Adipose tissue (tissue), 3 donors: ENCODE data around the gene PWWP2B. TPM values are rescaled to one million over a fixed set of nuclear protein-coding genes. Genes with fewer than 3 reads are reported as not detected.
"Not testable (repeated sequence)": the region's sequence is repeated elsewhere in the genome, so short reads cannot be mapped to it uniquely, and the experiment has no call there.

Experiments
- H3K27ac ChIP-seq: one replicate; pipeline ENCODE4 v1.5.1; 2013; ENCODE audit warnings: low read depth, low read length
- WGBS, 3 donors: extraction: QIAGEN DNeasy Blood & Tissue Kit; methylation state at CpG; one replicate each; pipeline ENCODE4 v1.1.7; 2013; 5-methylcytosine and 5-hydroxymethylcytosine counted together
- polyA plus RNA-seq, 3 donors: library from polyadenylated mRNA; stranded (reverse); fragments of 200-250 nt; gene quantifications; one replicate each; pipeline ENCODE4 v1.2.3, GENCODE V29; 2013
- donor health status: healthy with polysubstance abuse.
- donor health status: Bipolar disorder and iron deficiency.
- donor health status: healthy.

PWWP2B gene
- polyA plus RNA-seq, 3 donors: 9.2 to 33.1 (median 17.2) TPM

DNA sequence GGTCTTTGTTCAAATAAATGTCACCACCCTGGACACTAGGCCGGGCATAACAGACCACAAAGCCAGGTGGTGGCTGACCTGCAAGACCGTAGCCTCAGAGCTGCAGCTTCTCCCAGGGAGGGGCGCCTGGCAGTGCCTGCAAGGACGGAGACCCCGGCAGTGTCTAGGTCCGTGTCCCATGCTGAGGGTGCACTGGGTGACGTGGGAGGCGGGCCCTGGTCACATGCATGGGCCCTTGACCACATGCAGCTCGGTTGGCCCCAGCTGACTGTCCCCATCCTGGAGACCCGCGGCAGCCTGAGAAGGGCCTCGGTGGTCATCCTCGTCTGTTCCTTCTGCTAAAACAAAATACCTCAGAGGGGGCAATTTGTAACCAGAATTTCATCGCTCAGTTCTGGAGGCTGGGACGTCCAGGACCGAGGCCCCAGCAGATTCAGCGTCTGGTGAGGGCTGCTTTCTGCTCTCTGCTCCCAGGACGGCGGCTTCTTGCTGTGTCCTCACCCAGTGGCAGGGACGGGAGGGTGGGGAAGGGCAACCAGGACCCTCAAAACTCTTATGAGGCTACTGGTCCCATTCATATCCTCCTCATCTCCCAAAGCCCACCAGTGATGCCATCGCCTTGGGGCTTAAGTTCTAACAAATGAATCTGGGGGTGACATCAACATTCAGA is 36.8 kb downstream of the PWWP2B start:
- H3K27ac ChIP-seq: no peak overlapping the region
- WGBS, 3 donors: 93 to 96% (median 95%) methylated on average over 21 of the region's 21 CpGs

DNA sequence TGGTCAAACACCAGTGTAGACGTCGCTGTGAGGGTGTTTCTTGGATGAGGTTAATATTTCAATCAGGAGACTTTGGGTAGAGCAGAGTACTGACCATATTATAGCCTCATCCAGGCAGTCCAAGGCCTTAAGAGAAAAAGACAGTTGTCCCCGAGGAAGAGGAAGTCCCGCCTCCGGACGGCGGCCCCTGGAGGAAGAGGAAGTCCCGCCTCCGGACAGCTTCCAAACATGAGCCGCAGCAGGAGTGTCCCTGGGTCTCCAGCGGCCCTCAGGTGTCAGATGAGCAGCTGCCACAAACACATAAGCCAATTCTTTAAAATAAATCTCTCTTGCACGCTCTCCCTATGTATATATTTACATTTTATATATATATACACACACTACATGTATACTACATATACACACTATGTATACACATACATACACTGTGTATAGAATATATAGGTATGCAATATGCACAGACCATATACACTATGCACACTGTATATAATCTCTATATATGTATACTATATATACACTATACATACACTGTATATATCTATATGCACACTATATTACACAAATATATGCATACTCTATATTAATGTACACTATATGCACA is 37.5 kb downstream of the PWWP2B start:
- no peak overlapping the region for H3K27ac ChIP-seq
- WGBS, 3 donors: 43 to 62% (median 47%) methylated on average over 12 of the region's 12 CpGs

DNA sequence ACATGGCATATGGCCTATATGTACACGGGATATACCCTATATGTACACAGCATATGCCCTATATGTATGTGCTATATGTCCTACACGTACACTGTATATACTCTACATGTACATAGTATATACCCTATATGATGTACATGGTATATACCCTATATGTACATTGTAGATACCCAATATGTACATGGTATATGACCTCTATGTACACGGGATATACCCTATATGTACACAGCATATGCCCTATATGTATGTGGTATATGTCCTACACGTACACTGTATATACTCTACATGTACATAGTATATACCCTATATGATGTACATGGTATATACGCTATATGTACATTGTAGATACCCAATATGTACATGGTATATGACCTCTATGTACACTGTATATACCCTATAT is 38.3 kb downstream of the PWWP2B start:
- 89 to 95% (median 93%) methylated on average over 5 of the region's 5 CpGs for WGBS, 3 donors

DNA sequence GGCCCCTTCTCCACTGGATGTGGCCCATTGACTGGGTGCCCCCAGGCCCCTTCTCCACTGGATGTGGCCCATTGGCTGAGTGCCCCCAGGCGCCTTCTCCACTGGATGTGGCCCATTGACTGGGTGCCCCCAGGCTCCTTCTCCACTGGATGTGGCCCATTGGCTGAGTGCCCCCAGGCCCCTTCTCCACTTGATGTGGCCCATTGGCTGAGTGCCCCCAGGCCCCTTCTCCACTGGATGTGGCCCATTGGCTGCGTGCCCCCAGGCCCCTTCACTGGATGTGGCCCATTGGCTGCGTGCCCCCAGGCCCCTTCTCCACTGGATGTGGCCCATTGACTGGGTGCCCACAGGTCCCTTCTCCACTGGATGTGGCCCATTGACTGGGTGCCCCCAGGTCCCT is 39.1 kb downstream of the PWWP2B start:
- H3K27ac ChIP-seq: not testable (repeated sequence)
- 100% methylated on average over 2 to 3 of the region's 3 CpGs for WGBS, 3 donors

More for the DNA sequence above, 38.3 kb downstream of the PWWP2B start:
- not testable (repeated sequence) for H3K27ac ChIP-seq

DNA sequence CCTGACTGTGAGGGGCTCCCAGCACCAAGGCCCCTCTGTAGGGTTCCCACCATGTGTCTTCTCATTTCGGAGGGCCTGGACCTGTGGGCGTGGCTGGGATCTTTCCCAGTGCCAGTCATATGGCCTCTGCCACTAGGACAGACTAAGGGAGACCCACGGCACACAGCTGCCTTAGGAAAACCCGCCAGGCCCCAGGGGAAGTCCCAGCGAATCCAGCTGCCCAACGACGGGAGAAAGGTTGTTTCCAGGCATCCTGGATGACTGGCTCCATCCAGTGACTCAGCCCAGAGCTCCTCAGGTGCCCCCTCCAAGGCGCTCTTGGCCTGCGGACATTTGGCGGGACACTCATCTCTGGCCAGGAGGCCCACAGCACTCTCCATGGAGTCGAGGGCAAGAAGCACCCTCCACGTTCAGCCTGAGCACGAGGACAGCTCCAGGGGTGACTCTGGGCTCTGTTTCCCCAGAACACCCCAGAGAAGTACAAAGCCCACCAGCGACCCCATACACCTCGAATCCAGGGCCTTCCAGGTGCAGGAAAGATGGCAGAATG is 39.9 kb downstream of the PWWP2B start:
- WGBS, 3 donors: 82 to 90% (median 88%) methylated on average over 15 of the region's 15 CpGs
- H3K27ac ChIP-seq: no peak overlapping the region

DNA sequence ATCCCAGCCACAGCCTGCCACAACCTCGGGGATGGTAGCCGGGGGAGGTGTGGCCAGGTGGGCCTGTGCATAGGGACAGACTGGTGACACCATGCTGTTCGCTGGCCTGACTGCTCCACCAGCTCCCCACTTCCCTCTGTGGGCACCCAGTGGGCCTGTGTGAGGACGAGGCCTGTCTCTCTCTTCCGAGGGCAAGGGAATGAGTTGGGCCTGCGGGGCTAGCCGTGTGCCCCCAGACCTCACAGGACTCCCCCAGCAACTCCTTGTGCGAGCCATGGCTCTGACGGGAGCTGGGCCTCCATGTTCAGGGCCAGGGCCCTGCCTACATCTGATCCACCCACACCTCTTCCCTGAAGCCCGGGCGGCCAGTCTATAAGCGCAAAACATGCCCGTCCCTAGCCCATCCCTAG is 40.5 kb downstream of the PWWP2B start:
- 92 to 93% (median 92%) methylated on average over 13 of the region's 13 CpGs for WGBS, 3 donors
- H3K27ac ChIP-seq: no peak overlapping the region

DNA sequence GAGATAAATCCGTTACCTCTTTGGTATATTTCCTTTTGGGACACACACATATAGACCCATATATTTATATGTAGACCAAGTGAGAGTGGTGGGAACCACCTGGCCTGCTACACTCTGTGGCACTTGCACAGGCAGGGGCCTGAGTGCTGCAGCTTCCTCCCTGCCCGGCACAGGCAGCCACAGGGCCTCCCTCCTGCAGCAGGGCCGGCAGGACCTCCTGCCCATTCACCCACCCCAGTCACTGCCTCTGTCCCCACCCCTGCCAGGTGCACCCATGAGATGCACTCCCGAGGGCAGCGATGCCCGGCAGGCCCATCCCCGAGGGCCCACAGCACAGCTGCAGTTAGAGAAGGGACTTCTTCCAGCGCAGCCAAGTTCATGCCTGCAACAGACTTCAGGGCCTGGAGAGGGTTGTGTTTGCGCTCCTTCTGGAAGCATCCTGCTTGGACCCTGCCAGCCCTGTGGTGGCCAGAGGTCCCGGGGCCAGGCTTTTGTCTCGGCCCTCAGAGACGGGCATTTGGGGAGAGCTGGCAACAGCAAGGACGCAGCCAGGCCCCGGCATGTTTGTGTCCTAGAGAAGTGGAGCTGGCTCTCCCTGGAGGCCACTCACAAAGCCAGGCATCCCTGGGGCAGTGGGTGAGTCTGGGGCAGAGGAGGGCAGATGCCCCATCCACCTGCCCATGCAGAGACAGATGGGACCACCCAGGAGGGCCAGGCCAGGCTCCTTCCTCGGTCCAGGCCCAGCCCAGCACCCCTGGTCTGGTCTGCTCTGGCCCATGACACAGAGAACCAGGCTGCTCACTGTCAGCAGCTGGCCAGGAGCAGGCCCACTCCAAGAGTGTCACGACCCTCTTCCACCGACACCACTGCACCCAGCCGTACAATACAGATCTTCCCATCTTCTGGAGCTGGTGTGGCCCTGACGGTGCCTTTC is 41.4 kb downstream of the PWWP2B start:
- H3K27ac ChIP-seq: no peak overlapping the region
- 70 to 86% (median 78%) methylated on average over 19 of the region's 19 CpGs for WGBS, 3 donors

DNA sequence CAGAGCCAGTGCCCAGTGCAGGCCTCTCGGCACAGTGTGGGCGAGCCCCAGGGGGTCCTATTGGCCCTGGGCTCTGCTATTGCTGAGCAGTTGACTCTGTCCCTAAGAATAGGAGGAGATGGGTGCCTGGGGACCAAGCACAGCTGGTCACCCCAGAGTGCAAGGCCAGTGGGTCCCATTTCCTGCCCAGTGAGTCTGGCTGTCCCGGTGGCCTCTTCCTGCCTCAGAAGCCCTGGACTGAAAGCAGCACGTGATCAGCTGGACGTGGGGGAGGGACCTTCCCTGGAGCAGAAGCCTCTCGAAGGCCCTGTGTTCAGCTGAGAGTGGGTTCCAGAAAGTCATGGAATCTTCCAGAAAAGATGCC is 42.0 kb downstream of the PWWP2B start:
- H3K27ac ChIP-seq: no peak overlapping the region
- 48 to 77% (median 60%) methylated on average over 6 of the region's 6 CpGs for WGBS, 3 donors

DNA sequence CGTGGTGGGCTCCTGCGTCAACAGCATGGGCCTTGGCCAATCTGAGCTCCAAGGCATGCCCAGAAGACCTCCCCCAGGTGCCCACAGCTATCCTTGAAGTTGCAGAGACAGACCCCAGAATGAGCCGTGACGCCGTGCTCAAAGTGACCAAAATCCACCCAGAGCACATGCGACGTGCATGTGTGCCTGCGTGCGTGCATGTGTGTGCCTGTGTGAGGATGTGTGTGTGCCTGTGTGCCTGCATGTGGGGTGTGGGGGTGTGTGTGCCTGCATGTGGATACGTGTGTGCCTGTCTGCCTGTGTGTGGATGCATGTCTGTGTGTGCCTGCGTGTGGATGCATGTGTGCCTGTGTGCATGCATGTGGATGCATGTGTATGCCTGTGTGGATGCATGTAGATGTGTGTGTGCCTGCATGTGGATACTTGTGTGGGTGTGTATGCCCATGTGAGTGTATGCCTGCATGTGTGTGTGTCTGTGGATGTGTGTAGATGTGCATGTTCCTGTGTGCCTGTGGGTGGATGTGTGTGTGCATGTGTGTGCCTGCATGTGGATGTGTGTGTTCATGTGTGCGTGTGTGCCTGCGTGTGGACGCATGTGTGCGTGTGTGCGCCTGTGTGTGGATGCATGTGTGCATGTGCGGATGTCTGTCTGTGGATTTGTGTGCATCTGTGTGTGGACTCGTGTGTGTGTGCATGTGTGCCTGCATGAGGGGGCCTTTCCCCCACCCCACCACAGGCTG is 42.6 kb downstream of the PWWP2B start:
- WGBS, 3 donors: 95 to 98% (median 96%) methylated on average over 18 of the region's 18 CpGs

DNA sequence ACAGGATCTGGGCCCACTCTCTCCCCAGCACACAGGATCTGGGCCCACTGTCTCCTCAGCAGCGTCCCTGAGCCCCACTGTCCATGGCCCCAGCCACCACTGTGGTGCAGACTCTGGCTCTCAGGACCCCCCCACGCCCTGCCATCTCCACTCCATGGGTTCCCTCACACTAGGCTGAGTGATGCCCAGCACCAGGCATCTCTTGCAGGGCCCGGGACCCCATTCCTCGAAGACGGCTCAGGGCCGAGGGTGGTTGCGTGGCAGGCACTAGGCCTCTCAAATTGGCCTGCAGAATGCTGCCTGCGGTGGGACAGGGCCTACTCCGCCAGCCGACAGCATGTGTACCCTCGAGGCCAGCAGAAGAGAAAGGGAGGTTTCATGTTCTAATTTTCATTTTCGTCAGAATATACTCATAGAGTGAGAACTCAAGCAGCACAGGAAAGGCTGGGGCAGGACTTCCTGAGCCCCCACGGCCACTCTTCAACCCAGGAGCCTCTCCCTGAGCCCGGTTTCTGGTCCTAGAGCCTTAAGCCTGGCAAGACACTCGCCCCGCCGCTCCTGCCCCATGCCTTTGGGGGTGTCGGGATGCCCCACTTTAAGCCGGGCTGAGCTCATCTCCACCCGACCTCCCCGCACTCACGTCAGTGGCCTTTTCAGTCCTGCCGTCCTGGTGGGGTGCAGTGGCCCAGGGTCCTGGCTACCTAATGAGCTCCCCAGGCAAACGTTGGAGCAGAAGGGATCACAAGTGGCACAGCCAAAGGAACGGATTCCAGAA is 44.0 kb downstream of the PWWP2B start:
- no peak overlapping the region for H3K27ac ChIP-seq
- 87 to 93% (median 90%) methylated on average over 25 of the region's 25 CpGs for WGBS, 3 donors

More for the DNA sequence above, 42.6 kb downstream of the PWWP2B start:
- H3K27ac ChIP-seq: no peak overlapping the region

DNA sequence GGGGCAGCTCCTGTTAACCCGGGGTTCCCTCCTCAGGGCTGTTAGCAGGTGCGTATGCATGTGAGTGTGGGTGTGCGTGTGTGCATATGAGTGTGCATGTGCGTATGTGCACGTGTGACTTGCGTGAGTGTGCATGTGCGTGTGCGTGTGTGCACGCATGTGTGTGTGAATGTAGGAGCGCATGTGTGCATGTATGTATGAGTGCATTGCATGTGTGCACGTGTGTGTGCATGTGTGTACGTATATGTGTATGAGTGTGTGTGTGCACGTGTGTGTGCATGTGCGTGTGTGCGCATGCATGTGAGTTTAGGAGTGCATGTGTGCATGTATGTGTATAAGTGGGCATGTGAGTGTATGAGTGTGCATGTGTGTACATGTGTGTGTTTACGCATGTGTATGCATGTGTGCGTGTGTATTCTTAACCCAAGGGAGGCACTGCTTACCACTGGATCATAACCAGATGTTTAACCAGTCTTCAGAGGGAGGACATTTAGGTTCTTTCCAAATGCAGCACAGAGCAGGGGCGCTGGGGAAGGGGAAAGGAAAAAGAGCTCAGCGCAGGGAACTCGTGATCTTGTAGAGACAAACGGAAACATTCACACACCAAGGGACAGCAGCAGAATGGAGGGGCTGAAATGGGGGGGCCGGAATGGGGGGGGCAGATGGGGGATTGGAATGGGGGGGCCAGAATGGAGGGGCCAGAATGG is 45.0 kb downstream of the PWWP2B start:
- H3K27ac ChIP-seq: no peak overlapping the region
- WGBS, 3 donors: 84 to 89% (median 85%) methylated on average over 22 of the region's 22 CpGs

DNA sequence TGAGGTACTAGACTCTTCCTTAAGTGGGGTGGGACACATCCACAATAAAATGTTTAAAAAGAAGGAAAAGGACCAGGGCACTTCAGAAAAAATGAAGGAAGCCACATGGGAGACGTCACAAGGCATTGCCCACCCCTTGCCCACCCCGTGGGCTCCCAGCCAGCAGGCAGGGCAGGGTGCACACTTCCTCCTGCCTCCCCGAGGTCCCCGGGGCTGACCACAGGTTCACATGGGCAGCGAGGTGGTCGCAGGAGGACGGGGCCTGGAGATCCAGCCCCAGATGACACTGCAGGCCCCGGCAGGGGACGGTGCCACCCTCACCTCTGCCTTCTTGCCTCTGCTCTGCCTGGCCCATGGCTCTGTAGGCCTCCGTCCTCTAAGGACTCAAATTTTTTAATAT is 45.6 kb downstream of the PWWP2B start:
- H3K27ac ChIP-seq: no peak overlapping the region
- WGBS, 3 donors: 42 to 86% (median 46%) methylated on average over 8 to 10 of the region's 10 CpGs

DNA sequence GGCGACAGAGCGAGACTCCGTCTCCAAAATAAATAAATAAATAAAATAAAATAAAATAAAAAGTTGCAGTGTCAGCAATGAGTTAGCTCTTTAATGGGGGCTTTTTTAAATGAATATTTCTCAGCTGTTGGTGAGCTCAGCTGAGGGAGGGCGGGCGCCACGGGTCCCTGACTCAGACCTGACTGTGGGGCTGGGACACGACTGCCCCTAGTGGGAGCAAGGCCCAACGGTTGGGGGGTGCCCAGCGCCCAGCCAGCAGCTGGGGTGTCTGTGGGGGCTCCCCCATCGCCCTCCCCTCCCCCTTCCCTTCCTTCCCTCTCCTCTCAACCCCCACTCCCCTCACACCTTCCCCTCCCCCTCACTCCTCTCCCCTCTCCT is 46.6 kb downstream of the PWWP2B start:
- no peak overlapping the region for H3K27ac ChIP-seq
- WGBS, 3 donors: 34 to 61% (median 42%) methylated on average over 10 of the region's 10 CpGs

DNA sequence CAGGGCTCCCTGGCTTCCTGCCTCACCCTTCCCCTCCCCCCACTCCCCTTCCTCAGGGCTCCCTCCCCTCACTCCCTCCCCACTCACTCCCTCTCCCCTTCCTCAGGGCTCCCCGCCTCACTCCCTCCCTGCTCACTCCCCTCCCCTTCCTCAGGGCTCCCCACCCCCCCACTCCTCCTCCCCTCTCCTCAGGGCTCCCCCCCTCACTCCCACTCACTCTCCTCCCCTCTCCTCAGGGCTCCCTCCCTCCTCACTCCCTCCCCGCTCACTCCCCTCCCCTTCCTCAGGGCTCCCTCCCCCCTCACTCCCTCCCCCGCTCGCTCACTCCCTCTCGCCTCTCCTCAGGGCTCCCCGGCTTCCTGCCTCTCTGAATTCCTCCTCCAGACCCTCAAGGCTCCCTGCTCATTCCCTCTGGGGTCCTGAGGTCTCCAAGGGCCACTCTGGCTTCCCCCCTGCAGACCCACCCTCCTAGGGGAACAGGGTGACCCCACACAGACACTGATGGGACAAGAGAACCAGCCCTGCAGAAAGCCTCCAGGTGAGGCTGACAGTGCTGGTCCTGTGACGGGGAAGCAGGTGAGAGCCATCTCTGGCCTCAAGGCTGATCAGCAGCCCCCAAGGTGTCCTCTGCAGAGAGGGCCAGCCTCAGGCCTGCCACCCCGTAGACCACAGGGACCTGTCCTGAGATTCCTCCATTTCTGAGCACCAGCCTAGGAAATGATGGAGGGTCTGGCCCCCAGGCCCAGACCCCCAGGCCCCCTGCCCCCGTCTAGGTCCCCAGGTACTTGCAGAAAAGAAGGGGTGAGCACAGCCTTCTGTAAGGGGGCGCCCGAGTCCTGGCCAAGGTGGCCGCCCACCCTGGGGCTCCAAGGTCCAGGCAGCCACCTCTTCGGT is 47.2 kb downstream of the PWWP2B start:
- no peak overlapping the region for H3K27ac ChIP-seq
- WGBS, 3 donors: 55 to 82% (median 63%) methylated on average over 12 to 13 of the region's 13 CpGs

DNA sequence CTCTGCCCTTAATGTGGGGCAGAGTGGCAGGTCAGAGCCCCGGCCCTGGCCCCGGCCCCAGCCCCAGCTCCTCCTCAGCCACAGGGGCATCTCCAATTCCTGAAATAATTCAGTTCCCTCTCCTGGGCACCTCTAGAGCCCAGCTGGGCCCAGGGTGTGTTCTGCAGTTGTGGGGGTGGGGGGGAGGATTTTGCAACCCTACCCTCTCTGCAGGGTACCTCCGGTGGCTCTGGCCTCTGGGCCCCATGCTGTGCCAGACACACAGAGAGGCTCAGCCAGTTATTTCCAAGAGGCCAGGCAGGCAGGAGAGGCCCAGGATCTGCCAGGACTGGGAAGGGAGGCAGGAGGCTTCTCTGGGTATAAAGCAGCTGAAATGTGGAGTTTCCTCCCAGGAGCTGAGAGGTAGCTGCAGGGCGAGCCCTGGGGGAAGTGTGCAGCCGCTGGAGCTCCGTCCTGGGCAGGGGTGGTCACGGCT is 47.9 kb downstream of the PWWP2B start:
- WGBS, 3 donors: 44 to 71% (median 48%) methylated on average over 7 of the region's 7 CpGs
- H3K27ac ChIP-seq: no peak overlapping the region

DNA sequence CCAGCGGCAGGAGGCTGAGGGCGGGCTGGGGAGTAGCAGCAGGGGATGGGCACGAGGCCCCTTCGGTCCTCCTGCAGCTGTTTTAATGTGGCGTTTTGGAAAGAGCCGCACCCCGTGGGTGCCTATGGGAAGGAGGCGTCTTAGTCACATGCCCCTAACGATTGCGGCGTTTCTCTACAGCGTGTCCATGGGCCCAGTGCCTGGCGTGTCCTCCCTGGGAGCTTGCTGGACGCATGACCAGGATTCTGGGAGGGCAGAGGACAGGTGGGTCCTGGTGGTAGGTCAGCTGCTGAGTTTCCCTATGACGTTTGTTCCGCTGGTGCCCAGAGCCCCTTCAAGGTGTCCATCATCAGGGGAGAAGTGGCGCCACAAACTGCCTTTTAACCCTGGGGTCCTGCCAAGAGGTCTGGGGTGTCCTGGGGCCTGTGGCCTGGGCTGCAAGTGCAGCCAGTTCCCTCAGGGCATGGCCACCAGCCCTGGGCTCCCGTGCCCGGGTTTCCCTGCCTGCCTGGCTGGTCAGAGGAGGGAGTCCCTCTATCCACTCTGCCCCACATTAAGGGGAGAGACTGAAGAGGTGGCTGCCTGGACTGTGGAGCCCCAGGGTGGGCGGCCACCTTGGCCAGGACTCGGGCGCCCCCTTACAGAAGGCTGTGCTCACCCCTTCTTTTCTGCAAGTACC is 48.7 kb downstream of the PWWP2B start:
- 76 to 94% (median 78%) methylated on average over 22 of the region's 22 CpGs for WGBS, 3 donors

More for the DNA sequence above, 48.7 kb downstream of the PWWP2B start:
- no peak overlapping the region for H3K27ac ChIP-seq
